Measurements from ENCODE around the gene HSPB9.
"Not testable (repeated sequence)": the region's sequence is repeated elsewhere in the genome, so short reads cannot be mapped to it uniquely, and the experiment has no call there.

HSPB9 gene

GRCh38 chr17:42120161-42120769 is 2.3 kb upstream of the HSPB9 start:
- no peak for DNase-seq

- DNase-seq: peak; percentile 69 to 75
Observed at GRCh38 chr17:42120770-42121769, 1.5 kb upstream of the HSPB9 start, which contains the start of gene KAT2A. Gene KAT2A, minus strand, starts transcription at chr17:42121367. Its CDS starts 63 bp downstream, at chr17:42121304.

- no peak for DNase-seq
Observed at GRCh38 chr17:42124256-42124655, 1.7 kb downstream of the HSPB9 start.

- DNase-seq: no peak
Observed at GRCh38 chr17:42125565-42125964, 3.0 kb downstream of the HSPB9 start.

GRCh38 chr17:42126836-42127235 is 4.2 kb downstream of the HSPB9 start:
- DNase-seq: no peak

GRCh38 chr17:42127414-42127813 is 4.8 kb downstream of the HSPB9 start:
- DNase-seq: no peak

- DNase-seq: no peak
Observed at GRCh38 chr17:42129109-42129837, 6.7 kb downstream of the HSPB9 start.

- no peak for DNase-seq
Observed at GRCh38 chr17:42130310-42130936, 7.8 kb downstream of the HSPB9 start.

- no peak for DNase-seq
Observed at GRCh38 chr17:42131232-42131631, 8.6 kb downstream of the HSPB9 start.

- DNase-seq: no peak
Observed at GRCh38 chr17:42131981-42132432, 9.4 kb downstream of the HSPB9 start.

GRCh38 chr17:42132941-42133340 is 10.3 kb downstream of the HSPB9 start:
- DNase-seq: no peak

- no peak for DNase-seq
Observed at GRCh38 chr17:42133461-42134041, 10.9 kb downstream of the HSPB9 start.

- DNase-seq: no peak
Observed at GRCh38 chr17:42135151-42135550, 12.5 kb downstream of the HSPB9 start.

- no peak for DNase-seq
Observed at GRCh38 chr17:42135664-42136653, 13.4 kb downstream of the HSPB9 start.

- no peak for DNase-seq
Observed at GRCh38 chr17:42136654-42137051, 14.0 kb downstream of the HSPB9 start.

- no peak for DNase-seq
Observed at GRCh38 chr17:42138749-42139492, 16.3 kb downstream of the HSPB9 start.

- DNase-seq: not testable (repeated sequence)
Observed at GRCh38 chr17:42140690-42141089, 18.1 kb downstream of the HSPB9 start.

- DNase-seq: no peak
Observed at GRCh38 chr17:42141382-42141781, 18.8 kb downstream of the HSPB9 start.

GRCh38 chr17:42142371-42142896 is 19.8 kb downstream of the HSPB9 start:
- DNase-seq: no peak

- not testable (repeated sequence) for DNase-seq
Observed at GRCh38 chr17:42143138-42143537, 20.5 kb downstream of the HSPB9 start.
